ENCODE results near the gene WDR83.
A peak's percentile ranks its signal among the peaks of the same experiment; 100 is the strongest.

The WDR83 gene

DNA sequence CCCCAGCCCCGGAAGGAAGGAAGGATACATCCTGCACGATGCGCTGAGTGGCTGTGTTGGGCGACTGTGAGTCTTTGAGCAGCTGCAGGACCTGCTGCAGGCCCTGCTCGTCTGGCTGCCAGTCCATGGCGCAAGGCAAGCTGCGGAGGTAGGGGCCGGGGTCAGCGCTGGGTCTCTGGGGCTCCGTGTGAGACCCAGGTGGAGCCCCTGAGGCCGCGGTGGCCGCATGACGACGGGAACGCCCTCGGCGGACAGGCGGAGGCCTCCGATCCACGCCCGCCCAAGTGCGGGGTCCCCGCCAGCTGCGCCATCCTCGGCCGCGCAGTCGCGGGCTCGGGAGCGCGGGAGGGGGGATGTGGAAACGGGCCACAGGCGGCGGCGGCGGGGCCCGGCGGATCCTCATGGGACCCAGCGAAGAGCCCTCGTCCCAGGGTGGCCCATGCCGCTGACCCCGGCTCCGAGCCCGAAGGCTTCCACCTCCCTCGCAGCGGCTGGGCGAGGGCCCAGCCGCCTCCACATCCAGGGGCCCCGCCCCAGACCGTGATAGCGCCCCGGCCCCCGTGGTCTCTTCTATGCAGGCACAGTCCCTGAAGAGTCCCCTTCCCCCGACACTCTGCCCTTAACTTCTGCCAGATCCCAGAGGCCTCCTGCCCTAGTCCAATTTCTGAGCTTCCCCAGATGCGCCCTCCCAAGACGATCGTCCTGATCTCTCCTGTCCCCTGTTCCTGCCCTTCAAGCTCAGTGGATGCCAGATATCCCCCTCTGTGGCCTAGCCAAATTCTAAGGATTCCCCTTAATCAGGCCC, 54.4 kb downstream of the WDR83 start (continued):
- TF ChIP-seq ZNF223 (tag by site-specific recombination; IDR thresholded peaks at IDR 0.05) = no peak
- TF ChIP-seq SP2 (tag by site-specific recombination; IDR thresholded peaks at IDR 0.05) = peak; percentile 12; the same call in 1 of the 2 replicates
- peak; percentile 12; the same call in 1 of the 2 replicates for TF ChIP-seq GLIS1 (tag by site-specific recombination; IDR thresholded peaks at IDR 0.05)
- no peak for TF ChIP-seq OSR2 (tag by site-specific recombination; IDR thresholded peaks at IDR 0.05)
- TF ChIP-seq ZNF426 (tag by site-specific recombination; IDR thresholded peaks at IDR 0.05) = no peak
- no peak for TF ChIP-seq ZNF114 (tag by site-specific recombination; IDR thresholded peaks at IDR 0.05)
- TF ChIP-seq, protein P1, sequence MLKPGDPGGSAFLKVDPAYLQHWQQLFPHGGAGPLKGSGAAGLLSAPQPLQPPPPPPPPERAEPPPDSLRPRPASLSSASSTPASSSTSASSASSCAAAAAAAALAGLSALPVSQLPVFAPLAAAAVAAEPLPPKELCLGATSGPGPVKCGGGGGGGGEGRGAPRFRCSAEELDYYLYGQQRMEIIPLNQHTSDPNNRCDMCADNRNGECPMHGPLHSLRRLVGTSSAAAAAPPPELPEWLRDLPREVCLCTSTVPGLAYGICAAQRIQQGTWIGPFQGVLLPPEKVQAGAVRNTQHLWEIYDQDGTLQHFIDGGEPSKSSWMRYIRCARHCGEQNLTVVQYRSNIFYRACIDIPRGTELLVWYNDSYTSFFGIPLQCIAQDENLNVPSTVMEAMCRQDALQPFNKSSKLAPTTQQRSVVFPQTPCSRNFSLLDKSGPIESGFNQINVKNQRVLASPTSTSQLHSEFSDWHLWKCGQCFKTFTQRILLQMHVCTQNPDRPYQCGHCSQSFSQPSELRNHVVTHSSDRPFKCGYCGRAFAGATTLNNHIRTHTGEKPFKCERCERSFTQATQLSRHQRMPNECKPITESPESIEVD (tag by site-specific recombination; IDR thresholded peaks at IDR 0.05) = no peak
- TF ChIP-seq, protein P2, sequence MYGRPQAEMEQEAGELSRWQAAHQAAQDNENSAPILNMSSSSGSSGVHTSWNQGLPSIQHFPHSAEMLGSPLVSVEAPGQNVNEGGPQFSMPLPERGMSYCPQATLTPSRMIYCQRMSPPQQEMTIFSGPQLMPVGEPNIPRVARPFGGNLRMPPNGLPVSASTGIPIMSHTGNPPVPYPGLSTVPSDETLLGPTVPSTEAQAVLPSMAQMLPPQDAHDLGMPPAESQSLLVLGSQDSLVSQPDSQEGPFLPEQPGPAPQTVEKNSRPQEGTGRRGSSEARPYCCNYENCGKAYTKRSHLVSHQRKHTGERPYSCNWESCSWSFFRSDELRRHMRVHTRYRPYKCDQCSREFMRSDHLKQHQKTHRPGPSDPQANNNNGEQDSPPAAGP (tag by site-specific recombination; IDR thresholded peaks at IDR 0.05) = peak; percentile 52
- TF ChIP-seq ZXDB (tag by site-specific recombination; IDR thresholded peaks at IDR 0.05) = peak; percentile 19; the same call in 1 of the 2 replicates
- no peak for TF ChIP-seq ZNF548 (tag by site-specific recombination; IDR thresholded peaks at IDR 0.05)
- TF ChIP-seq ZSCAN23 (tag by site-specific recombination; IDR thresholded peaks at IDR 0.05) = no peak
- TF ChIP-seq ZNF558 (tag by site-specific recombination; IDR thresholded peaks at IDR 0.05) = no peak
- no peak for TF ChIP-seq ZNF274 (IDR thresholded peaks at IDR 0.05; ENCODE audit: low read length)
- no peak for TF ChIP-seq ZNF274 (tag by site-specific recombination; IDR thresholded peaks at IDR 0.05; ENCODE audit: borderline replicate concordance)
- TF ChIP-seq KLF9 (tag by site-specific recombination; IDR thresholded peaks at IDR 0.05; ENCODE audit: low read depth) = peak; percentile 18; the same call in 1 of the 2 replicates
- TF ChIP-seq ZNF221 (tag by site-specific recombination; IDR thresholded peaks at IDR 0.05; ENCODE audit: borderline replicate concordance) = no peak
- no peak for TF ChIP-seq MEIS1 (CRISPR knock-in tag; IDR thresholded peaks at IDR 0.05; ENCODE audit: borderline replicate concordance)
- TF ChIP-seq ZBTB17 (tag by site-specific recombination; IDR thresholded peaks at IDR 0.05) = no peak
- no peak for TF ChIP-seq ZBTB7A (tag by site-specific recombination; IDR thresholded peaks at IDR 0.05; ENCODE audit: low read depth)
- TF ChIP-seq, protein P3, sequence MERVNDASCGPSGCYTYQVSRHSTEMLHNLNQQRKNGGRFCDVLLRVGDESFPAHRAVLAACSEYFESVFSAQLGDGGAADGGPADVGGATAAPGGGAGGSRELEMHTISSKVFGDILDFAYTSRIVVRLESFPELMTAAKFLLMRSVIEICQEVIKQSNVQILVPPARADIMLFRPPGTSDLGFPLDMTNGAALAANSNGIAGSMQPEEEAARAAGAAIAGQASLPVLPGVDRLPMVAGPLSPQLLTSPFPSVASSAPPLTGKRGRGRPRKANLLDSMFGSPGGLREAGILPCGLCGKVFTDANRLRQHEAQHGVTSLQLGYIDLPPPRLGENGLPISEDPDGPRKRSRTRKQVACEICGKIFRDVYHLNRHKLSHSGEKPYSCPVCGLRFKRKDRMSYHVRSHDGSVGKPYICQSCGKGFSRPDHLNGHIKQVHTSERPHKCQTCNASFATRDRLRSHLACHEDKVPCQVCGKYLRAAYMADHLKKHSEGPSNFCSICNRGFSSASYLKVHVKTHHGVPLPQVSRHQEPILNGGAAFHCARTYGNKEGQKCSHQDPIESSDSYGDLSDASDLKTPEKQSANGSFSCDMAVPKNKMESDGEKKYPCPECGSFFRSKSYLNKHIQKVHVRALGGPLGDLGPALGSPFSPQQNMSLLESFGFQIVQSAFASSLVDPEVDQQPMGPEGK (tag by site-specific recombination; IDR thresholded peaks at IDR 0.05) = no peak
- peak; percentile 55 for TF ChIP-seq ZNF600 (tag by site-specific recombination; IDR thresholded peaks at IDR 0.05)
- TF ChIP-seq, protein P4, sequence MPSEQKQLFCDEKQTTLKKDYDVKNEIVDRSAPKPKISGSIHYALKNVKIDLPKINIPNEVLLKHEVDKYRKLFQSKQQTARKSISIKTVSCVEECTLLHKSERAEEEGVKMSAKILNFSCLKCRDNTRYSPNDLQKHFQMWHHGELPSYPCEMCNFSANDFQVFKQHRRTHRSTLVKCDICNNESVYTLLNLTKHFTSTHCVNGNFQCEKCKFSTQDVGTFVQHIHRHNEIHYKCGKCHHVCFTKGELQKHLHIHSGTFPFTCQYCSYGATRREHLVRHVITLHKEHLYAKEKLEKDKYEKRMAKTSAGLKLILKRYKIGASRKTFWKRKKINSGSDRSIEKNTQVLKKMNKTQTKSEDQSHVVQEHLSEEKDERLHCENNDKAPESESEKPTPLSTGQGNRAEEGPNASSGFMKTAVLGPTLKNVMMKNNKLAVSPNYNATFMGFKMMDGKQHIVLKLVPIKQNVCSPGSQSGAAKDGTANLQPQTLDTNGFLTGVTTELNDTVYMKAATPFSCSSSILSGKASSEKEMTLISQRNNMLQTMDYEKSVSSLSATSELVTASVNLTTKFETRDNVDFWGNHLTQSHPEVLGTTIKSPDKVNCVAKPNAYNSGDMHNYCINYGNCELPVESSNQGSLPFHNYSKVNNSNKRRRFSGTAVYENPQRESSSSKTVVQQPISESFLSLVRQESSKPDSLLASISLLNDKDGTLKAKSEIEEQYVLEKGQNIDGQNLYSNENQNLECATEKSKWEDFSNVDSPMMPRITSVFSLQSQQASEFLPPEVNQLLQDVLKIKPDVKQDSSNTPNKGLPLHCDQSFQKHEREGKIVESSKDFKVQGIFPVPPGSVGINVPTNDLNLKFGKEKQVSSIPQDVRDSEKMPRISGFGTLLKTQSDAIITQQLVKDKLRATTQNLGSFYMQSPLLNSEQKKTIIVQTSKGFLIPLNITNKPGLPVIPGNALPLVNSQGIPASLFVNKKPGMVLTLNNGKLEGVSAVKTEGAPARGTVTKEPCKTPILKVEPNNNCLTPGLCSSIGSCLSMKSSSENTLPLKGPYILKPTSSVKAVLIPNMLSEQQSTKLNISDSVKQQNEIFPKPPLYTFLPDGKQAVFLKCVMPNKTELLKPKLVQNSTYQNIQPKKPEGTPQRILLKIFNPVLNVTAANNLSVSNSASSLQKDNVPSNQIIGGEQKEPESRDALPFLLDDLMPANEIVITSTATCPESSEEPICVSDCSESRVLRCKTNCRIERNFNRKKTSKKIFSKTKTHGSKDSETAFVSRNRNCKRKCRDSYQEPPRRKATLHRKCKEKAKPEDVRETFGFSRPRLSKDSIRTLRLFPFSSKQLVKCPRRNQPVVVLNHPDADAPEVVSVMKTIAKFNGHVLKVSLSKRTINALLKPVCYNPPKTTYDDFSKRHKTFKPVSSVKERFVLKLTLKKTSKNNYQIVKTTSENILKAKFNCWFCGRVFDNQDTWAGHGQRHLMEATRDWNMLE (tag by site-specific recombination; conservative IDR thresholded peaks at IDR 0.05; ENCODE audit: low read depth) = no peak
- TF ChIP-seq ZBTB20 (tag by site-specific recombination; IDR thresholded peaks at IDR 0.05) = peak; percentile 77
- no peak for TF ChIP-seq ZNF169 (tag by site-specific recombination; IDR thresholded peaks at IDR 0.05)
- peak; percentile 31; the same call in 1 of the 2 replicates for TF ChIP-seq EGR2 (tag by site-specific recombination; IDR thresholded peaks at IDR 0.05; ENCODE audit: low read depth)
- TF ChIP-seq MYNN (tag by site-specific recombination; IDR thresholded peaks at IDR 0.05; ENCODE audit: borderline replicate concordance) = no peak
- no peak for TF ChIP-seq IKZF3 (tag by site-specific recombination; IDR thresholded peaks at IDR 0.05)
- TF ChIP-seq KLF1 (tag by site-specific recombination; IDR thresholded peaks at IDR 0.05) = peak; percentile 55
- no peak for TF ChIP-seq ZNF324 (tag by site-specific recombination; IDR thresholded peaks at IDR 0.05)
- no peak for TF ChIP-seq GFI1B (tag by site-specific recombination; IDR thresholded peaks at IDR 0.05)
- no peak for TF ChIP-seq ZNF350 (tag by site-specific recombination; IDR thresholded peaks at IDR 0.05)
- TF ChIP-seq ZBTB48 (tag by site-specific recombination; IDR thresholded peaks at IDR 0.05) = peak; percentile 42; the same call in 1 of the 2 replicates

Measured in HEK293 (cell line).